ENCODE measurements around the gene LRRK1. TPM values are rescaled to one million over a fixed set of nuclear protein-coding genes. Genes with fewer than 3 reads are reported as not detected.
A peak's percentile ranks its signal among the peaks of the same experiment; 100 is the strongest.

Gene LRRK1
- total RNA-seq, 1 experiment from 2014 or later = 7.6 TPM

DNA sequence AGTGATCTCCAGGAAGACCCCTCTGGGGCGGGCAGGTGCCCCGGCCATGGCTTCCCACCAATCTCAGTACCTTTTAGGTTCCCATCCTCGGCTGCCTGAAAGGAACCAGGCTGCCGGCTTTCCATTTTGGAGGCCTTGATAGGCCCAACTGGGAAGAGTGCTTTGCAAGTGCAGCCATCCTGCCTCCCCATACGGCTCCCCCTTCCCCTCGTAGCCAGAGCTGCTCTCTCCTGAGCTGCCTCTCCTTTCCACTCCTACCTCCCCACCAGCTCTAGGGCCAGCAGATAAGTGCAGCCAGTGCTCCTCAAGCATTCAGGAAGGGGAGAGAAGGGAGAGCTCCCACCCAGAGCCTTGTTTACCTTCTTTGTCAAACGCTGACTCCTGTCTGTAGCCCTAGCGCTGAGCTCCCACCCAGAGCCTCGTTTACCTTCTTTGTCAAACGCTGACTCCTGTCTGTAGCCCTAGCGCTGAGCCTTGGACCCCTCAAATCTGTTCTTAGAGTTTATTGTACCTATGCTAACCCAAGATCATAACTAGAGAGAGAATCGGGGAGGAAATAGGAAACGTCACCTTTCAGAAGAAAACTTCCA is 133.0 kb downstream of the LRRK1 start:
- no peak overlapping the region for H3K4me3 Mint-ChIP-seq
- CTCF ChIA-PET = no interaction called here
- TF ChIP-seq, protein P1, sequence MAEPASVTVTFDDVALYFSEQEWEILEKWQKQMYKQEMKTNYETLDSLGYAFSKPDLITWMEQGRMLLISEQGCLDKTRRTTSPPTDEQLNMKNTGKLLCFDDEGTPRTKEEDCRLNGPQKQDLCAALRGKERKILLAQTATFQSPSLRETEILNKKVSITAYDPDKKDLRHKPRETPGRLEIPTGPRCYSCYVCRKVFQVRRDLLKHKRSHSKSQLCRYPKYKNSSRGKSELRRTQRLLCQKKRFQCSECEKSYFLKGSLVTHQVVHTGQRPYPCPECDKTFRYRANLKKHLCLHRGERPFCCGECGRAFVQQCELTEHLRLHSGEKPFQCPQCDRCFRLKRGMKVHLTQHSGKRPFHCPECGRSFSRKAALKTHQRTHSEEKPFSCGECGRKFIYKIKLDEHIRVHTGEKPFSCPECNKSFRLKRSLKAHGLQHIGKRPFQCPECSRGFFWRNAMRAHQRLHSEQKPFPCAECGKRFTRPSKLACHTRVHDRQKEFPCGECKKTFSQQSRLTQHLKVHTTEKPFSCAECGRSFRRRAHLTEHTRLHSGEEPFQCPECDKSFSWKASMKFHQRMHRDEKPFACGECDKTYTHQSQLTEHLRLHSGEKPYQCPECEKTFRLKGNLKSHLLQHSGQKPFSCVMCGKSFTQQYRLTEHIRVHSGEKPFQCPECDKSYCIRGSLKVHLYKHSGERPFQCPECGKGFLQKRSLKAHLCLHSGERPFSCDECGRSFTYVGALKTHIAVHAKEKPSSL (CRISPR knock-in tag; conservative IDR thresholded peaks at IDR 0.05) = no peak
- TF ChIP-seq, protein P2, sequence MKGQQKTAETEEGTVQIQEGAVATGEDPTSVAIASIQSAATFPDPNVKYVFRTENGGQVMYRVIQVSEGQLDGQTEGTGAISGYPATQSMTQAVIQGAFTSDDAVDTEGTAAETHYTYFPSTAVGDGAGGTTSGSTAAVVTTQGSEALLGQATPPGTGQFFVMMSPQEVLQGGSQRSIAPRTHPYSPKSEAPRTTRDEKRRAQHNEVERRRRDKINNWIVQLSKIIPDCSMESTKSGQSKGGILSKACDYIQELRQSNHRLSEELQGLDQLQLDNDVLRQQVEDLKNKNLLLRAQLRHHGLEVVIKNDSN (CRISPR knock-in tag; IDR thresholded peaks at IDR 0.05) = no peak
- TF ChIP-seq CREM (CRISPR knock-in tag; IDR thresholded peaks at IDR 0.05) = no peak
- 0 out of 2 replicates have a peak, but pooled peaks cover 1% of the 10 kb centered on the region for H3K36me3 Mint-ChIP-seq
- H3K4me1 Mint-ChIP-seq = peaks cover 31% of the 10 kb centered on the region
- ATAC-seq (no peak), DNase-seq (ENCODE audit: low spot score) (no peak)
- H3K9me3 Mint-ChIP-seq = peaks cover 3% of the 10 kb centered on the region; the same call in 1 of the 2 replicates
- H3K27me3 Mint-ChIP-seq (ENCODE audit: low read depth) = peaks cover 10% of the 10 kb centered on the region
- peak overlapping the region; percentile 45; the same call in 1 of the 2 replicates for H3K27ac Mint-ChIP-seq
- POLR2A ChIA-PET = interaction anchor here (0.9 kb wide), 1 partner anchor 8 kb away, joined by 3 read pairs; no protein-coding TSS in a partner anchor

DNA sequence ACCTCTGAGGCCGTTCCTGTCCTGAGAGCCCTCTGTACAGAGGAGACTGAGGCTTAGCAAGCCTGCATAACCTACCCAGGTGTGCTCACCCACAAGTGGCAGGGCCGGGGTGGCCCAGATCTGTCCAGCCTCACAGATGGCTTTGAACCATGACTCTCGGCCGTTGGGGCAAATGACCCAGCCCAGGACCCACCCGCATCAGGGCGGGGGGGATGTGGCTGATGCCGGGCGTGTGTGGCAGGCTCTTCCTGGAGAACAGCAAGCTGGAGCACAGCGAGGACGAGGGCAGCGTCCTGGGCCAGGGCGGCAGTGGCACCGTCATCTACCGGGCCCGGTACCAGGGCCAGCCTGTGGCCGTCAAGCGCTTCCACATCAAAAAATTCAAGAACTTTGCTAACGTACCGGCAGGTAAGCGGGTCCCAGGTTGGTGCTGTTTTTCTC is 133.5 kb downstream of the LRRK1 start:
- Mint-ChIP-seq H3K36me3 (0 out of 2 replicates have a peak, but pooled peaks cover 6% of the 10 kb centered on the region), H3K9me3 (peaks cover 3% of the 10 kb centered on the region; the same call in 1 of the 2 replicates), H3K4me3 (no peak overlapping the region), H3K27ac (no peak overlapping the region), H3K4me1 (peaks cover 29% of the 10 kb centered on the region), H3K27me3 (ENCODE audit: low read depth) (peaks cover 5% of the 10 kb centered on the region)
- ChIA-PET POLR2A (interaction anchor here (0.9 kb wide), 1 partner anchor 8 kb away, joined by 3 read pairs; no protein-coding TSS in a partner anchor), CTCF (interaction anchor here (1.4 kb wide), 1 partner anchor 16 kb away, joined by 3 read pairs; no protein-coding TSS in a partner anchor)
- no peak for ATAC-seq
- no peak for DNase-seq (ENCODE audit: low spot score)
- no peak for TF ChIP-seq SP1 (CRISPR knock-in tag; conservative IDR thresholded peaks at IDR 0.05)
- TF ChIP-seq, protein P3, sequence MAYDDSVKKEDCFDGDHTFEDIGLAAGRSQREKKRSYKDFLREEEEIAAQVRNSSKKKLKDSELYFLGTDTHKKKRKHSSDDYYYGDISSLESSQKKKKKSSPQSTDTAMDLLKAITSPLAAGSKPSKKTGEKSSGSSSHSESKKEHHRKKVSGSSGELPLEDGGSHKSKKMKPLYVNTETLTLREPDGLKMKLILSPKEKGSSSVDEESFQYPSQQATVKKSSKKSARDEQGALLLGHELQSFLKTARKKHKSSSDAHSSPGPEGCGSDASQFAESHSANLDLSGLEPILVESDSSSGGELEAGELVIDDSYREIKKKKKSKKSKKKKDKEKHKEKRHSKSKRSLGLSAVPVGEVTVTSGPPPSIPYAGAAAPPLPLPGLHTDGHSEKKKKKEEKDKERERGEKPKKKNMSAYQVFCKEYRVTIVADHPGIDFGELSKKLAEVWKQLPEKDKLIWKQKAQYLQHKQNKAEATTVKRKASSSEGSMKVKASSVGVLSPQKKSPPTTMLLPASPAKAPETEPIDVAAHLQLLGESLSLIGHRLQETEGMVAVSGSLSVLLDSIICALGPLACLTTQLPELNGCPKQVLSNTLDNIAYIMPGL (CRISPR knock-in tag; IDR thresholded peaks at IDR 0.05) = no peak
- TF ChIP-seq GRHL2 (CRISPR knock-in tag; IDR thresholded peaks at IDR 0.05; ENCODE audit: insufficient replicate concordance, severe bottlenecking) = no peak
- TF ChIP-seq, protein P4, sequence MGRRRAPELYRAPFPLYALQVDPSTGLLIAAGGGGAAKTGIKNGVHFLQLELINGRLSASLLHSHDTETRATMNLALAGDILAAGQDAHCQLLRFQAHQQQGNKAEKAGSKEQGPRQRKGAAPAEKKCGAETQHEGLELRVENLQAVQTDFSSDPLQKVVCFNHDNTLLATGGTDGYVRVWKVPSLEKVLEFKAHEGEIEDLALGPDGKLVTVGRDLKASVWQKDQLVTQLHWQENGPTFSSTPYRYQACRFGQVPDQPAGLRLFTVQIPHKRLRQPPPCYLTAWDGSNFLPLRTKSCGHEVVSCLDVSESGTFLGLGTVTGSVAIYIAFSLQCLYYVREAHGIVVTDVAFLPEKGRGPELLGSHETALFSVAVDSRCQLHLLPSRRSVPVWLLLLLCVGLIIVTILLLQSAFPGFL (CRISPR knock-in tag; IDR thresholded peaks at IDR 0.05; ENCODE audit: borderline replicate concordance) = no peak
- no peak for TF ChIP-seq KAT7 (CRISPR knock-in tag; IDR thresholded peaks at IDR 0.05; ENCODE audit: borderline replicate concordance)
- TF ChIP-seq, protein P2 (CRISPR knock-in tag; IDR thresholded peaks at IDR 0.05) = no peak
- TF ChIP-seq, protein P5, sequence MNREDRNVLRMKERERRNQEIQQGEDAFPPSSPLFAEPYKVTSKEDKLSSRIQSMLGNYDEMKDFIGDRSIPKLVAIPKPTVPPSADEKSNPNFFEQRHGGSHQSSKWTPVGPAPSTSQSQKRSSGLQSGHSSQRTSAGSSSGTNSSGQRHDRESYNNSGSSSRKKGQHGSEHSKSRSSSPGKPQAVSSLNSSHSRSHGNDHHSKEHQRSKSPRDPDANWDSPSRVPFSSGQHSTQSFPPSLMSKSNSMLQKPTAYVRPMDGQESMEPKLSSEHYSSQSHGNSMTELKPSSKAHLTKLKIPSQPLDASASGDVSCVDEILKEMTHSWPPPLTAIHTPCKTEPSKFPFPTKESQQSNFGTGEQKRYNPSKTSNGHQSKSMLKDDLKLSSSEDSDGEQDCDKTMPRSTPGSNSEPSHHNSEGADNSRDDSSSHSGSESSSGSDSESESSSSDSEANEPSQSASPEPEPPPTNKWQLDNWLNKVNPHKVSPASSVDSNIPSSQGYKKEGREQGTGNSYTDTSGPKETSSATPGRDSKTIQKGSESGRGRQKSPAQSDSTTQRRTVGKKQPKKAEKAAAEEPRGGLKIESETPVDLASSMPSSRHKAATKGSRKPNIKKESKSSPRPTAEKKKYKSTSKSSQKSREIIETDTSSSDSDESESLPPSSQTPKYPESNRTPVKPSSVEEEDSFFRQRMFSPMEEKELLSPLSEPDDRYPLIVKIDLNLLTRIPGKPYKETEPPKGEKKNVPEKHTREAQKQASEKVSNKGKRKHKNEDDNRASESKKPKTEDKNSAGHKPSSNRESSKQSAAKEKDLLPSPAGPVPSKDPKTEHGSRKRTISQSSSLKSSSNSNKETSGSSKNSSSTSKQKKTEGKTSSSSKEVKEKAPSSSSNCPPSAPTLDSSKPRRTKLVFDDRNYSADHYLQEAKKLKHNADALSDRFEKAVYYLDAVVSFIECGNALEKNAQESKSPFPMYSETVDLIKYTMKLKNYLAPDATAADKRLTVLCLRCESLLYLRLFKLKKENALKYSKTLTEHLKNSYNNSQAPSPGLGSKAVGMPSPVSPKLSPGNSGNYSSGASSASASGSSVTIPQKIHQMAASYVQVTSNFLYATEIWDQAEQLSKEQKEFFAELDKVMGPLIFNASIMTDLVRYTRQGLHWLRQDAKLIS (CRISPR knock-in tag; IDR thresholded peaks at IDR 0.05; ENCODE audit: borderline replicate concordance) = no peak
- TF ChIP-seq RORB (CRISPR knock-in tag; IDR thresholded peaks at IDR 0.05) = no peak
- no peak for TF ChIP-seq ZNF317 (CRISPR knock-in tag; IDR thresholded peaks at IDR 0.05; ENCODE audit: borderline replicate concordance, low read depth)
- no peak for TF ChIP-seq NFATC4 (CRISPR knock-in tag; IDR thresholded peaks at IDR 0.05)
- TF ChIP-seq, protein P6, sequence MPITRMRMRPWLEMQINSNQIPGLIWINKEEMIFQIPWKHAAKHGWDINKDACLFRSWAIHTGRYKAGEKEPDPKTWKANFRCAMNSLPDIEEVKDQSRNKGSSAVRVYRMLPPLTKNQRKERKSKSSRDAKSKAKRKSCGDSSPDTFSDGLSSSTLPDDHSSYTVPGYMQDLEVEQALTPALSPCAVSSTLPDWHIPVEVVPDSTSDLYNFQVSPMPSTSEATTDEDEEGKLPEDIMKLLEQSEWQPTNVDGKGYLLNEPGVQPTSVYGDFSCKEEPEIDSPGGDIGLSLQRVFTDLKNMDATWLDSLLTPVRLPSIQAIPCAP (CRISPR knock-in tag; IDR thresholded peaks at IDR 0.05) = no peak
- TF ChIP-seq, protein P7, sequence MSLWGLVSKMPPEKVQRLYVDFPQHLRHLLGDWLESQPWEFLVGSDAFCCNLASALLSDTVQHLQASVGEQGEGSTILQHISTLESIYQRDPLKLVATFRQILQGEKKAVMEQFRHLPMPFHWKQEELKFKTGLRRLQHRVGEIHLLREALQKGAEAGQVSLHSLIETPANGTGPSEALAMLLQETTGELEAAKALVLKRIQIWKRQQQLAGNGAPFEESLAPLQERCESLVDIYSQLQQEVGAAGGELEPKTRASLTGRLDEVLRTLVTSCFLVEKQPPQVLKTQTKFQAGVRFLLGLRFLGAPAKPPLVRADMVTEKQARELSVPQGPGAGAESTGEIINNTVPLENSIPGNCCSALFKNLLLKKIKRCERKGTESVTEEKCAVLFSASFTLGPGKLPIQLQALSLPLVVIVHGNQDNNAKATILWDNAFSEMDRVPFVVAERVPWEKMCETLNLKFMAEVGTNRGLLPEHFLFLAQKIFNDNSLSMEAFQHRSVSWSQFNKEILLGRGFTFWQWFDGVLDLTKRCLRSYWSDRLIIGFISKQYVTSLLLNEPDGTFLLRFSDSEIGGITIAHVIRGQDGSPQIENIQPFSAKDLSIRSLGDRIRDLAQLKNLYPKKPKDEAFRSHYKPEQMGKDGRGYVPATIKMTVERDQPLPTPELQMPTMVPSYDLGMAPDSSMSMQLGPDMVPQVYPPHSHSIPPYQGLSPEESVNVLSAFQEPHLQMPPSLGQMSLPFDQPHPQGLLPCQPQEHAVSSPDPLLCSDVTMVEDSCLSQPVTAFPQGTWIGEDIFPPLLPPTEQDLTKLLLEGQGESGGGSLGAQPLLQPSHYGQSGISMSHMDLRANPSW (CRISPR knock-in tag; conservative IDR thresholded peaks at IDR 0.05; ENCODE audit: low read depth) = no peak
- TF ChIP-seq, protein P8, sequence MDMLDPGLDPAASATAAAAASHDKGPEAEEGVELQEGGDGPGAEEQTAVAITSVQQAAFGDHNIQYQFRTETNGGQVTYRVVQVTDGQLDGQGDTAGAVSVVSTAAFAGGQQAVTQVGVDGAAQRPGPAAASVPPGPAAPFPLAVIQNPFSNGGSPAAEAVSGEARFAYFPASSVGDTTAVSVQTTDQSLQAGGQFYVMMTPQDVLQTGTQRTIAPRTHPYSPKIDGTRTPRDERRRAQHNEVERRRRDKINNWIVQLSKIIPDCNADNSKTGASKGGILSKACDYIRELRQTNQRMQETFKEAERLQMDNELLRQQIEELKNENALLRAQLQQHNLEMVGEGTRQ (CRISPR knock-in tag; IDR thresholded peaks at IDR 0.05) = no peak
- TF ChIP-seq CREB1 (CRISPR knock-in tag; IDR thresholded peaks at IDR 0.05) = no peak
- no peak for TF ChIP-seq GABPB1 (CRISPR knock-in tag; IDR thresholded peaks at IDR 0.05)

All from WTC11 (cell line).